SK-N-SH (cell line): ENCODE measurements around the gene TMEM256. TPM values are rescaled to one million over a fixed set of nuclear protein-coding genes. Genes with fewer than 3 reads are reported as not detected.

Experiments
- CTCF ChIA-PET: fragments of 300-600, 350-600 bp; formaldehyde crosslinking; extraction: SDS; loops from one replicate; lab custom pipeline; 2021; lab: Yijun Ruan, JAX
- POLR2A ChIA-PET: fragments of 350-600 bp; sonication (Branson Sonifier 250); formaldehyde crosslinking; extraction: SDS; loops from one replicate; lab custom pipeline; 2020; ENCODE audit warnings: antibody characterized with exemption, inconsistent platforms; lab: Yijun Ruan, JAX
- DNase-seq: peaks from one replicate; pipeline ENCODE4 v3.0.0; 2012
- H2AFZ ChIP-seq: fragments of 200-600 bp; sonication (generic); 2 replicates; pipeline ENCODE4 v1.8.1; 2016; ENCODE audit warnings: antibody characterized with exemption, mild to moderate bottlenecking, low read depth
- H3F3A ChIP-seq: fragments of 200-600 bp; sonication (generic); replicated peaks from 2 replicates; pipeline ENCODE3; 2016; ENCODE audit warnings: antibody characterized with exemption, mild to moderate bottlenecking; ENCODE audit not compliant: insufficient read depth
- H3K27ac ChIP-seq, 2 experiments: fragments of 200-500 bp in 1 of 2; fragments of 200-600 bp in 1 of 2; sonication (Bioruptor generic) in 1 of 2; sonication (generic), shearing (Covaris generic) in 1 of 2; 2 replicates each; pipeline versions ENCODE4 v1.5.1 to v1.6.1; 2014 to 2016; ENCODE audit warnings: low read depth in 2 of 2, inconsistent platforms in 1 of 2, low read length in 1 of 2, mild to moderate bottlenecking in 1 of 2, mixed read lengths in 1 of 2
- H3K27me3 ChIP-seq: fragments of 200-600 bp; sonication (generic), shearing (Covaris generic); 2 replicates; pipeline ENCODE4 v1.6.1; 2016; ENCODE audit warnings: mixed run types; ENCODE audit not compliant: insufficient read depth
- H3K36me3 ChIP-seq, 2 experiments: fragments of 200-500 bp in 1 of 2; fragments of 200-600 bp in 1 of 2; sonication (Bioruptor generic) in 1 of 2; sonication (generic) in 1 of 2; replicated peaks in 1 of 2; 2 replicates each; pipeline versions ENCODE3 to v1.5.1; 2014 to 2016; ENCODE audit warnings: low read length in 1 of 2, mild to moderate bottlenecking in 1 of 2; ENCODE audit not compliant: insufficient read depth in 2 of 2, control insufficient read depth in 1 of 2
- H3K4me1 ChIP-seq, 2 experiments: fragments of 200-500 bp in 1 of 2; fragments of 200-600 bp in 1 of 2; sonication (Bioruptor generic) in 1 of 2; sonication (generic), shearing (Covaris generic) in 1 of 2; 2 replicates each; pipeline versions ENCODE4 v1.5.1 to v1.6.1; 2014 to 2016; ENCODE audit warnings: low read depth in 1 of 2, low read length in 1 of 2, mixed run types in 1 of 2; ENCODE audit not compliant: insufficient read depth in 2 of 2, control insufficient read depth in 1 of 2
- H3K4me2 ChIP-seq: fragments of 200-600 bp; sonication (generic), shearing (Covaris generic); 2 replicates; pipeline ENCODE4 v1.6.1; 2017; ENCODE audit warnings: mixed run types
- H3K4me3 ChIP-seq, 2 experiments: fragments of 200-500 bp in 1 of 2; fragments of 200-600 bp in 1 of 2; sonication (Bioruptor generic) in 1 of 2; sonication (generic), shearing (Covaris generic) in 1 of 2; 2 replicates each; pipeline versions ENCODE4 v1.5.1 to v1.8.1; 2014 to 2016; ENCODE audit warnings: low read depth in 2 of 2, inconsistent platforms in 1 of 2, low read length in 1 of 2, mild to moderate bottlenecking in 1 of 2, mixed read lengths in 1 of 2, moderate library complexity in 1 of 2
- H3K79me2 ChIP-seq: fragments of 200-600 bp; sonication (generic); 2 replicates; pipeline ENCODE4 v1.8.1; 2017; ENCODE audit warnings: mild to moderate bottlenecking; ENCODE audit not compliant: insufficient read depth
- H3K9ac ChIP-seq: fragments of 200-600 bp; sonication (generic); 2 replicates; pipeline ENCODE4 v1.6.1; 2017; ENCODE audit warnings: mixed run types
- H3K9me2 ChIP-seq: fragments of 200-600 bp; sonication (generic); 2 replicates; pipeline ENCODE4 v1.6.1; 2017; ENCODE audit warnings: mixed run types
- H3K9me3 ChIP-seq: fragments of 200-600 bp; sonication (generic); 2 replicates; pipeline ENCODE4 v1.6.1; 2017; ENCODE audit warnings: mixed run types, mild to moderate bottlenecking, moderate library complexity
- H4K20me1 ChIP-seq: fragments of 200-600 bp; sonication (generic); 2 replicates; pipeline ENCODE4 v1.6.1; 2017; ENCODE audit warnings: mild to moderate bottlenecking, mixed run types; ENCODE audit not compliant: insufficient read depth
- CHD2 ChIP-seq: fragments of 150-350 bp; IDR thresholded peaks from 2 replicates; pipeline ENCODE4 v1.6.1; 2018; ENCODE audit warnings: low read length; ENCODE audit not compliant: partially characterized antibody
- ELF1 ChIP-seq: IDR thresholded peaks from 2 replicates; pipeline ENCODE4 v1.4.0; 2012
- EZH2phosphoT487 ChIP-seq: fragments of 200-600 bp; sonication (generic); IDR thresholded peaks from 2 replicates; pipeline ENCODE4 v1.6.1; 2017; ENCODE audit warnings: low read depth, mixed run types, mild to moderate bottlenecking, antibody characterized with exemption, moderate library complexity, borderline replicate concordance
- FOSL2 ChIP-seq: IDR thresholded peaks from 2 replicates; pipeline ENCODE4 v1.4.0; 2012; ENCODE audit warnings: low read depth, mild to moderate bottlenecking, moderate library complexity, borderline replicate concordance
- FOXM1 ChIP-seq: IDR thresholded peaks from 2 replicates; pipeline ENCODE4 v1.4.0; 2012; ENCODE audit warnings: low read depth, mild to moderate bottlenecking
- GABPA ChIP-seq: IDR thresholded peaks from 2 replicates; pipeline ENCODE4 v1.4.0; 2012; ENCODE audit warnings: low read depth, mild to moderate bottlenecking
- JUND ChIP-seq: IDR thresholded peaks from 2 replicates; pipeline ENCODE4 v1.4.0; 2012
- MXI1 ChIP-seq: IDR thresholded peaks from 2 replicates; pipeline ENCODE4 v1.6.1; 2012; ENCODE audit warnings: mild to moderate bottlenecking, low read depth, low read length, improper control_type of control experiment
- NFIC ChIP-seq: IDR thresholded peaks from 2 replicates; pipeline ENCODE4 v1.4.0; 2012; ENCODE audit warnings: borderline replicate concordance
- RAD21 ChIP-seq: IDR thresholded peaks from 2 replicates; pipeline ENCODE4 v1.6.1; 2012; ENCODE audit warnings: mild to moderate bottlenecking, low read length
- RFX5 ChIP-seq: IDR thresholded peaks from 2 replicates; pipeline ENCODE4 v1.6.1; 2012; ENCODE audit warnings: mild to moderate bottlenecking, improper control_type of control experiment, low read length
- RXRA ChIP-seq: IDR thresholded peaks from 2 replicates; pipeline ENCODE4 v1.4.0; 2012; ENCODE audit warnings: low read depth, mild to moderate bottlenecking, borderline replicate concordance
- SIN3A ChIP-seq: IDR thresholded peaks from 2 replicates; pipeline ENCODE4 v1.6.1; 2012; ENCODE audit warnings: low read depth, mild to moderate bottlenecking, low read length, moderate library complexity, borderline replicate concordance
- SMC3 ChIP-seq: IDR thresholded peaks from 2 replicates; pipeline ENCODE4 v1.6.1; 2012; ENCODE audit warnings: low read depth, low read length, improper control_type of control experiment
- TAF1 ChIP-seq: IDR thresholded peaks from 2 replicates; pipeline ENCODE4 v1.6.1; 2012; ENCODE audit warnings: low read depth, mild to moderate bottlenecking, low read length, moderate library complexity, borderline replicate concordance
- TCF12 ChIP-seq: IDR thresholded peaks from 2 replicates; pipeline ENCODE4 v1.4.0; 2012
- TEAD4 ChIP-seq: IDR thresholded peaks from 2 replicates; pipeline ENCODE4 v1.4.0; 2012; ENCODE audit warnings: mild to moderate bottlenecking, borderline replicate concordance; ENCODE audit not compliant: insufficient read depth
- WGBS: methylation state at CpG from one replicate; pipeline ENCODE4 v1.1.6; 2017; ENCODE audit warnings: low lambda C conversion rate; 5-methylcytosine and 5-hydroxymethylcytosine counted together
- polyA plus RNA-seq, 3 experiments: library from polyadenylated mRNA; depleted of rRNA; stranded (reverse); fragments of >200 nt; gene quantifications; 2 replicates each; pipeline ENCODE4 v1.2.3, GENCODE V29; 2012
- TF ChIP-seq, protein P1 (sequence below): IDR thresholded peaks from 2 replicates; pipeline ENCODE4 v1.4.0; 2012; ENCODE audit warnings: low read depth, borderline replicate concordance
- TF ChIP-seq, protein P2 (sequence below): fragments of 200-600 bp; sonication (generic); IDR thresholded peaks from 2 replicates; pipeline ENCODE4 v1.6.1; 2017; ENCODE audit warnings: antibody characterized with exemption, mild to moderate bottlenecking, moderate library complexity
- TF ChIP-seq, protein P3 (sequence below): fragments of 150-350 bp; IDR thresholded peaks from 2 replicates; pipeline ENCODE4 v1.6.1; 2017; ENCODE audit warnings: antibody characterized with exemption, low read length, low read depth, borderline replicate concordance
- TF ChIP-seq, protein P4 (sequence below): IDR thresholded peaks from 2 replicates; pipeline ENCODE4 v1.4.0; 2012; ENCODE audit warnings: low read depth, borderline replicate concordance

TMEM256 gene
- polyA plus RNA-seq, 1 of the 3 experiments (the other 2 are of a cell fraction): 213 TPM

DNA sequence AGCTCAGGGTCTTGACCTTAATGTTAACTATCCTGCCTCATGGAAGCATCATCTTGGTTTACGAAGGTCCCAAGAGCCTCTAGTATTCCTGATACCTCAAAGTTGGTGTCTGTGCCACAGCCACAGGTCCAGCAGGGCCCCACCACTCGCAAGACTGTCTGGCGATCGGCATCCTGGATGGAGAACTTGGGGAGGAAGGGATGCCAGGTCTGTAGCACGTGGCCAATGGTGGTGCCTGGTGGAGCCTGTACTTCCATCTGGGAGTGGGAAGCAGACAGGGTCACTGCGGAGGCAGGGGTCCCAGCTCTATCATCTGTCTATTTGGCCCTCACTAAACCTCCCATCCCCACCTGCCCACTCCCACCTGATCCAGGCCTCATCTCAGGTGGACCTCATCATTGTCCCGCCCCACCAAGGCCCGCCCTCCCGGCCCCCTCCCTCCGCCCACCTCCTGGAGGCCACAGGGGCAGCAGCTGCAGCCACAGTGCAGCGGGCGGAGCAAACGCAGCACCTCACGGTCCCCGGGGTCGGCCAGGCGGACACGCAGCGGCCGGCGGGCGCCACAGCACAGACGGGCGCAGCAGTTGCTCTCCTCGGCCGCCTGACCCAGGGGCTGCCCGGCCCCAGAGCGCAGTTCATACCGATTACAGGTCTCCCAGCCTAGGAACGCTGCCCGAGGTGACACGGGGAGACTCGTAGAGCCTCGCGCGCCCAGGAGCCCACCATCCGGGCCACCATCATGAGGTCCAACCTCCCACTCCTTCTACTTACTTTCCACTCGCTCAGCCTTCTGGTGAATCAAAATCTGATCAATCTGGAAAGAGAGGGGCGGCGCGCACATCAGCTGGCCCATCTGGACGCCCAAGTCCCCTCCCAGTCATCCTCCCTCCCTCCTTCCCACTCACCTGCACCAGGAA is 10.9 kb downstream of the TMEM256 start (continued):
- TF ChIP-seq, protein P1, sequence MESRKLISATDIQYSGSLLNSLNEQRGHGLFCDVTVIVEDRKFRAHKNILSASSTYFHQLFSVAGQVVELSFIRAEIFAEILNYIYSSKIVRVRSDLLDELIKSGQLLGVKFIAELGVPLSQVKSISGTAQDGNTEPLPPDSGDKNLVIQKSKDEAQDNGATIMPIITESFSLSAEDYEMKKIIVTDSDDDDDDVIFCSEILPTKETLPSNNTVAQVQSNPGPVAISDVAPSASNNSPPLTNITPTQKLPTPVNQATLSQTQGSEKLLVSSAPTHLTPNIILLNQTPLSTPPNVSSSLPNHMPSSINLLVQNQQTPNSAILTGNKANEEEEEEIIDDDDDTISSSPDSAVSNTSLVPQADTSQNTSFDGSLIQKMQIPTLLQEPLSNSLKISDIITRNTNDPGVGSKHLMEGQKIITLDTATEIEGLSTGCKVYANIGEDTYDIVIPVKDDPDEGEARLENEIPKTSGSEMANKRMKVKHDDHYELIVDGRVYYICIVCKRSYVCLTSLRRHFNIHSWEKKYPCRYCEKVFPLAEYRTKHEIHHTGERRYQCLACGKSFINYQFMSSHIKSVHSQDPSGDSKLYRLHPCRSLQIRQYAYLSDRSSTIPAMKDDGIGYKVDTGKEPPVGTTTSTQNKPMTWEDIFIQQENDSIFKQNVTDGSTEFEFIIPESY: no peak
- TF ChIP-seq FOSL2: no peak
- TF ChIP-seq, protein P2, sequence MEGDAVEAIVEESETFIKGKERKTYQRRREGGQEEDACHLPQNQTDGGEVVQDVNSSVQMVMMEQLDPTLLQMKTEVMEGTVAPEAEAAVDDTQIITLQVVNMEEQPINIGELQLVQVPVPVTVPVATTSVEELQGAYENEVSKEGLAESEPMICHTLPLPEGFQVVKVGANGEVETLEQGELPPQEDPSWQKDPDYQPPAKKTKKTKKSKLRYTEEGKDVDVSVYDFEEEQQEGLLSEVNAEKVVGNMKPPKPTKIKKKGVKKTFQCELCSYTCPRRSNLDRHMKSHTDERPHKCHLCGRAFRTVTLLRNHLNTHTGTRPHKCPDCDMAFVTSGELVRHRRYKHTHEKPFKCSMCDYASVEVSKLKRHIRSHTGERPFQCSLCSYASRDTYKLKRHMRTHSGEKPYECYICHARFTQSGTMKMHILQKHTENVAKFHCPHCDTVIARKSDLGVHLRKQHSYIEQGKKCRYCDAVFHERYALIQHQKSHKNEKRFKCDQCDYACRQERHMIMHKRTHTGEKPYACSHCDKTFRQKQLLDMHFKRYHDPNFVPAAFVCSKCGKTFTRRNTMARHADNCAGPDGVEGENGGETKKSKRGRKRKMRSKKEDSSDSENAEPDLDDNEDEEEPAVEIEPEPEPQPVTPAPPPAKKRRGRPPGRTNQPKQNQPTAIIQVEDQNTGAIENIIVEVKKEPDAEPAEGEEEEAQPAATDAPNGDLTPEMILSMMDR: no peak
- TF ChIP-seq TEAD4: no peak
- TF ChIP-seq FOXM1: no peak
- TF ChIP-seq ELF1: no peak
- no peak for TF ChIP-seq RXRA
- TF ChIP-seq SMC3: no peak
- TF ChIP-seq CHD2: no peak
- TF ChIP-seq, protein P3, sequence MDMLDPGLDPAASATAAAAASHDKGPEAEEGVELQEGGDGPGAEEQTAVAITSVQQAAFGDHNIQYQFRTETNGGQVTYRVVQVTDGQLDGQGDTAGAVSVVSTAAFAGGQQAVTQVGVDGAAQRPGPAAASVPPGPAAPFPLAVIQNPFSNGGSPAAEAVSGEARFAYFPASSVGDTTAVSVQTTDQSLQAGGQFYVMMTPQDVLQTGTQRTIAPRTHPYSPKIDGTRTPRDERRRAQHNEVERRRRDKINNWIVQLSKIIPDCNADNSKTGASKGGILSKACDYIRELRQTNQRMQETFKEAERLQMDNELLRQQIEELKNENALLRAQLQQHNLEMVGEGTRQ: no peak

DNA sequence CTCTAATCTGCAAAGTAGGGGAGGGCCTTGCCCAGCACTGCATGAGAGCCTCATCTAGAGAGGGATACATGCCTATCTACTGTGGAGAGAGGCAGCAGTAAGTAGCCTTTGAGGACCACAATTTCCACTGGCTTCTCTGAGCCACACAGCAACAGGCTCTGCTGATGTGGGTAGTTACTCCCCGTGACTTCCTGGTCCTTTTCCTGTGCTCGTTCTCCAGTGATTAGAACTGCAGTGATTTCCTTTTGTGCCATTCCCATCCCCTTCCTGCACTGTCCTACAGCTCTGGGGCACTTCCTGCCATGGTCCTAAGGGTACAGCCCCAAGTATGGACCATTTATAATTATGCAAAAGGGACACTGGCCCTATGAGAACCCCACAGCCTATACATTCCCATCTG is 12.6 kb downstream of the TMEM256 start:
- ChIA-PET CTCF (interaction anchor here (1.2 to 2.5 kb wide), 3 partner anchors 36 to 95 kb away, joined by 3 to 13 read pairs (median 5); partner anchors contain the start of gene TMEM95), POLR2A (no interaction called here)

More for the DNA sequence above, 12.6 kb downstream of the TMEM256 start:
- H3K4me3 ChIP-seq: no peak overlapping the region
- DNase-seq: no peak
- H3K9me2 ChIP-seq: no peaks in the 10 kb centered on the region
- WGBS: 91% methylated on average over 2 of the region's 2 CpGs
- TF ChIP-seq EZH2phosphoT487 (no peak), NFIC (no peak), TCF12 (no peak), MXI1 (no peak), TAF1 (no peak), RFX5 (no peak), GABPA (no peak), SMC3 (no peak), RAD21 (no peak), JUND (no peak), FOSL2 (no peak), SIN3A (no peak)
- TF ChIP-seq, protein P2: no peak
- TF ChIP-seq, protein P4, sequence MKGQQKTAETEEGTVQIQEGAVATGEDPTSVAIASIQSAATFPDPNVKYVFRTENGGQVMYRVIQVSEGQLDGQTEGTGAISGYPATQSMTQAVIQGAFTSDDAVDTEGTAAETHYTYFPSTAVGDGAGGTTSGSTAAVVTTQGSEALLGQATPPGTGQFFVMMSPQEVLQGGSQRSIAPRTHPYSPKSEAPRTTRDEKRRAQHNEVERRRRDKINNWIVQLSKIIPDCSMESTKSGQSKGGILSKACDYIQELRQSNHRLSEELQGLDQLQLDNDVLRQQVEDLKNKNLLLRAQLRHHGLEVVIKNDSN: no peak
- TF ChIP-seq, protein P3: no peak
- no peak overlapping the region for H3K9ac ChIP-seq
- peaks cover 13% of the 10 kb centered on the region for H3F3A ChIP-seq
- H3K79me2 ChIP-seq: peaks cover 22% of the 10 kb centered on the region; the same call in 1 of the 2 replicates
- no peaks in the 10 kb centered on the region for H4K20me1 ChIP-seq
- no peaks in the 10 kb centered on the region for H3K27me3 ChIP-seq
- H3K27ac ChIP-seq: no peak overlapping the region
- H3K4me2 ChIP-seq: no peak overlapping the region
- no peak overlapping the region for H2AFZ ChIP-seq
- no peaks in the 10 kb centered on the region for H3K9me3 ChIP-seq
- H3K4me1 ChIP-seq: peaks cover 0 to 9% of the 10 kb centered on the region in 2 experiments; a peak in 1 of 4 replicates
- H3K36me3 ChIP-seq: peaks cover 18 to 34% of the 10 kb centered on the region in 2 experiments
